ENCODE data around the gene PLPP1. TPM values are rescaled to one million over a fixed set of nuclear protein-coding genes. Genes with fewer than 3 reads are reported as not detected.

The PLPP1 gene
- total RNA-seq, 1 experiment from 2014 or later: 10.5 TPM

DNA sequence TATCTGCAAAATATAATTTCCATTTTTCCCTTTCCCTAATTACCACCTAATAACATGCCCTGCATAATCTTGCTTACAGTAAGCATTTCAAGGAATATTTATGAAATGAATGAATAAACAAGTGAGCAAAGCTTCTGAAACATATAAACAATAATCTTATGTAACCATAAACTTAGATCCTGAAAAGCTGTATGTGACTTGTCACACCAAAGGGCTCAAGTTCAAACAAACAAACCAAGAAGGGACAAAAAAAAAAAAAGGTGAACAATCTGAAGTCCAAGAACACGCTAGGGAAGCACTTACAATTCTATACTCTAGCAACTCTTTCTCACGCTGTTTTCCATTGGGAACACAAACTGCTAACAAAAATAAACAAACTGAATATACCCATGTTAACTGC lies 36.3 kb downstream of the PLPP1 start:
- Histone ChIP-seq H3K9ac (ENCODE audit: low read length) (no peak overlapping the region), H3K4me2 (ENCODE audit: low read length) (no peak overlapping the region), H3K79me2 (ENCODE audit: insufficient read depth, low read length) (no peaks in the 10 kb centered on the region), H3K9me2 (ENCODE audit: insufficient read depth) (no peaks in the 10 kb centered on the region), H3K36me3 (ENCODE audit: control insufficient read depth in 1 of 2, insufficient read depth in 2 of 2, low read length in 2 of 2) (no peaks in the 10 kb centered on the region), H4K20me1 (ENCODE audit: insufficient read depth) (no peaks in the 10 kb centered on the region), H3K4me1 (ENCODE audit: control insufficient read depth in 1 of 2, insufficient read depth in 2 of 2, low read length in 2 of 2) (no peaks in the 10 kb centered on the region), H2AFZ (ENCODE audit: low read depth, low read length, poor library complexity, severe bottlenecking) (no peak overlapping the region), H3K27me3 (ENCODE audit: insufficient read depth, low read length) (no peaks in the 10 kb centered on the region), H3K27ac (ENCODE audit: low read depth, low read length) (no peak overlapping the region), H3K9me3 (ENCODE audit: control insufficient read depth in 1 of 2, insufficient read depth in 1 of 2, low read depth in 1 of 2, low read length in 2 of 2) (no peaks in the 10 kb centered on the region), H3K4me3 (replicated peaks in 1 of 2; ENCODE audit: low read depth in 1 of 2, low read length in 2 of 2) (no peak overlapping the region)
- TF ChIP-seq POLR2AphosphoS5 (IDR thresholded peaks at IDR 0.05; ENCODE audit: low read depth, low read length): no peak
- TF ChIP-seq POLR2A (IDR thresholded peaks at IDR 0.05; ENCODE audit: borderline replicate concordance, extremely low read depth, insufficient read depth, insufficient read length): no peak
- no peak for TF ChIP-seq EGR1 (IDR thresholded peaks at IDR 0.05; ENCODE audit: low read depth)
- TF ChIP-seq ZFX (IDR thresholded peaks at IDR 0.05): no peak
- no peak for TF ChIP-seq FOSL1 (IDR thresholded peaks at IDR 0.05; ENCODE audit: low read depth)
- no peak for TF ChIP-seq TCF7L2 (IDR thresholded peaks at IDR 0.05; ENCODE audit: borderline replicate concordance, extremely low read depth, insufficient read depth, insufficient read length)
- no peak for TF ChIP-seq CBX3 (IDR thresholded peaks at IDR 0.05; ENCODE audit: low read depth)
- TF ChIP-seq, protein P1, sequence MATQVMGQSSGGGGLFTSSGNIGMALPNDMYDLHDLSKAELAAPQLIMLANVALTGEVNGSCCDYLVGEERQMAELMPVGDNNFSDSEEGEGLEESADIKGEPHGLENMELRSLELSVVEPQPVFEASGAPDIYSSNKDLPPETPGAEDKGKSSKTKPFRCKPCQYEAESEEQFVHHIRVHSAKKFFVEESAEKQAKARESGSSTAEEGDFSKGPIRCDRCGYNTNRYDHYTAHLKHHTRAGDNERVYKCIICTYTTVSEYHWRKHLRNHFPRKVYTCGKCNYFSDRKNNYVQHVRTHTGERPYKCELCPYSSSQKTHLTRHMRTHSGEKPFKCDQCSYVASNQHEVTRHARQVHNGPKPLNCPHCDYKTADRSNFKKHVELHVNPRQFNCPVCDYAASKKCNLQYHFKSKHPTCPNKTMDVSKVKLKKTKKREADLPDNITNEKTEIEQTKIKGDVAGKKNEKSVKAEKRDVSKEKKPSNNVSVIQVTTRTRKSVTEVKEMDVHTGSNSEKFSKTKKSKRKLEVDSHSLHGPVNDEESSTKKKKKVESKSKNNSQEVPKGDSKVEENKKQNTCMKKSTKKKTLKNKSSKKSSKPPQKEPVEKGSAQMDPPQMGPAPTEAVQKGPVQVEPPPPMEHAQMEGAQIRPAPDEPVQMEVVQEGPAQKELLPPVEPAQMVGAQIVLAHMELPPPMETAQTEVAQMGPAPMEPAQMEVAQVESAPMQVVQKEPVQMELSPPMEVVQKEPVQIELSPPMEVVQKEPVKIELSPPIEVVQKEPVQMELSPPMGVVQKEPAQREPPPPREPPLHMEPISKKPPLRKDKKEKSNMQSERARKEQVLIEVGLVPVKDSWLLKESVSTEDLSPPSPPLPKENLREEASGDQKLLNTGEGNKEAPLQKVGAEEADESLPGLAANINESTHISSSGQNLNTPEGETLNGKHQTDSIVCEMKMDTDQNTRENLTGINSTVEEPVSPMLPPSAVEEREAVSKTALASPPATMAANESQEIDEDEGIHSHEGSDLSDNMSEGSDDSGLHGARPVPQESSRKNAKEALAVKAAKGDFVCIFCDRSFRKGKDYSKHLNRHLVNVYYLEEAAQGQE (IDR thresholded peaks at IDR 0.05; ENCODE audit: low read depth): no peak
- TF ChIP-seq, protein P2, sequence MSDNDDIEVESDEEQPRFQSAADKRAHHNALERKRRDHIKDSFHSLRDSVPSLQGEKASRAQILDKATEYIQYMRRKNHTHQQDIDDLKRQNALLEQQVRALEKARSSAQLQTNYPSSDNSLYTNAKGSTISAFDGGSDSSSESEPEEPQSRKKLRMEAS (IDR thresholded peaks at IDR 0.05): no peak
- TF ChIP-seq JUND (IDR thresholded peaks at IDR 0.05): no peak
- TF ChIP-seq, protein P3, sequence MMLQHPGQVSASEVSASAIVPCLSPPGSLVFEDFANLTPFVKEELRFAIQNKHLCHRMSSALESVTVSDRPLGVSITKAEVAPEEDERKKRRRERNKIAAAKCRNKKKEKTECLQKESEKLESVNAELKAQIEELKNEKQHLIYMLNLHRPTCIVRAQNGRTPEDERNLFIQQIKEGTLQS (IDR thresholded peaks at IDR 0.05): no peak
- TF ChIP-seq ELF1 (IDR thresholded peaks at IDR 0.05; ENCODE audit: borderline replicate concordance, low read depth): no peak
- TF ChIP-seq RAD21 (IDR thresholded peaks at IDR 0.05; ENCODE audit: low read depth): no peak
- TF ChIP-seq SRF (IDR thresholded peaks at IDR 0.05; ENCODE audit: low read depth): no peak
- no peak for TF ChIP-seq EZH2 (IDR thresholded peaks at IDR 0.05)
- intact Hi-C loops (cut with micrococcal nuclease): no loop called here
- no TSS peak for BruUV-seq (replicated peaks)
- POLR2A ChIA-PET: no interaction called here
- ATAC-seq (no peak), DNase-seq (ENCODE audit: low read depth, low spot score) (no peak)
- CTCF ChIA-PET: no interaction called here
- RAD21 ChIA-PET (ENCODE audit: low non-redundant PET in 1 of 2, low total read pairs in 2 of 2, uncharacterized antibody in 2 of 2, unreplicated experiment in 2 of 2): no interaction called here

All from HCT116 (cell line).